WTC11 (cell line): ENCODE measurements around the gene FGF12. TPM values are rescaled to one million over a fixed set of nuclear protein-coding genes. Genes with fewer than 3 reads are reported as not detected.

Source experiments
- ATAC-seq: fragments of 200-7000 bp; cut with Tn5 transposase; 2 replicates; pipeline ENCODE4 v1.10.0; 2021; ENCODE audit warnings: mild to moderate bottlenecking, moderate library complexity
- CTCF ChIA-PET: fragments of 300-600 bp; sonication (Branson Sonifier 250); formaldehyde crosslinking; loops from one replicate; lab custom pipeline; 2021; ENCODE audit warnings: antibody characterized with exemption; lab: Charles Lee
- POLR2A ChIA-PET: fragments of 350-600 bp; sonication (Branson Sonifier 250); formaldehyde crosslinking; loops from one replicate; lab custom pipeline; 2021; ENCODE audit warnings: antibody characterized with exemption; lab: Charles Lee
- DNase-seq: peaks from one replicate; pipeline ENCODE4 v3.0.0; 2021; ENCODE audit warnings: low spot score
- H3K27ac Mint-ChIP-seq: 2 replicates; pipeline ENCODE4 v1.8.0; 2021; ENCODE audit warnings: mixed read lengths
- H3K27me3 Mint-ChIP-seq: 2 replicates; pipeline ENCODE4 v1.8.0; 2021; ENCODE audit warnings: low read depth, mild to moderate bottlenecking, moderate library complexity, mixed read lengths
- H3K36me3 Mint-ChIP-seq: 2 replicates; pipeline ENCODE4 v1.8.0; 2021; ENCODE audit warnings: mixed read lengths
- H3K4me1 Mint-ChIP-seq: 2 replicates; pipeline ENCODE4 v1.8.0; 2022; ENCODE audit warnings: mixed read lengths
- H3K4me3 Mint-ChIP-seq: 2 replicates; pipeline ENCODE4 v1.8.0; 2021; ENCODE audit warnings: mild to moderate bottlenecking, moderate library complexity, mixed read lengths
- H3K9me3 Mint-ChIP-seq: 2 replicates; pipeline ENCODE4 v1.8.0; 2021; ENCODE audit warnings: mixed read lengths
- ATF1 ChIP-seq: sonication (generic); formaldehyde crosslinking; IDR thresholded peaks from 2 replicates; pipeline ENCODE4 v1.8.1; 2023; ENCODE audit warnings: mild to moderate bottlenecking, moderate library complexity, missing genetic modification reagents
- EMX1 ChIP-seq: fragments of 250-450 bp; sonication (Bioruptor Pico); IDR thresholded peaks from 2 replicates; pipeline ENCODE4 v1.8.0; 2021; ENCODE audit warnings: mild to moderate bottlenecking
- ESRRA ChIP-seq: sonication (generic); formaldehyde crosslinking; IDR thresholded peaks from 2 replicates; pipeline ENCODE4 v1.8.1; 2022; ENCODE audit warnings: mild to moderate bottlenecking, missing genetic modification reagents, borderline replicate concordance
- FOXP4 ChIP-seq: sonication (generic); formaldehyde crosslinking; IDR thresholded peaks from 2 replicates; pipeline ENCODE4 v1.8.0; 2022; ENCODE audit warnings: mild to moderate bottlenecking, missing genetic modification reagents
- GABPB1 ChIP-seq: sonication (generic); formaldehyde crosslinking; IDR thresholded peaks from 2 replicates; pipeline ENCODE4 v1.8.1; 2023; ENCODE audit warnings: mild to moderate bottlenecking, missing genetic modification reagents
- GTF2I ChIP-seq: fragments of 250-450 bp; sonication (Bioruptor Pico); conservative IDR thresholded peaks from 2 replicates; pipeline ENCODE4 v1.4.0; 2021; ENCODE audit warnings: mild to moderate bottlenecking
- IRF1 ChIP-seq: sonication (generic); formaldehyde crosslinking; IDR thresholded peaks from 2 replicates; pipeline ENCODE4 v1.8.0; 2023; ENCODE audit warnings: missing genetic modification reagents
- NFYB ChIP-seq: sonication (generic); formaldehyde crosslinking; conservative IDR thresholded peaks from 2 replicates; pipeline ENCODE4 v1.8.0; 2022; ENCODE audit warnings: low read depth, missing genetic modification reagents
- PRRX2 ChIP-seq: fragments of 250-450 bp; sonication (Bioruptor Pico); IDR thresholded peaks from 2 replicates; pipeline ENCODE4 v1.8.0; 2021; ENCODE audit warnings: mild to moderate bottlenecking
- TEAD4 ChIP-seq: sonication (generic); formaldehyde crosslinking; IDR thresholded peaks from 2 replicates; pipeline ENCODE4 v1.8.0; 2022; ENCODE audit warnings: mild to moderate bottlenecking, missing genetic modification reagents
- ZBTB21 ChIP-seq: sonication (generic); formaldehyde crosslinking; IDR thresholded peaks from 2 replicates; pipeline ENCODE4 v1.8.1; 2023; ENCODE audit warnings: mild to moderate bottlenecking, missing genetic modification reagents, borderline replicate concordance
- ZNF121 ChIP-seq: sonication (generic); formaldehyde crosslinking; IDR thresholded peaks from 2 replicates; pipeline ENCODE4 v1.8.0; 2023; ENCODE audit warnings: missing genetic modification reagents
- ZNF138 ChIP-seq: sonication (generic); formaldehyde crosslinking; conservative IDR thresholded peaks from 2 replicates; pipeline ENCODE4 v1.8.1; 2022; ENCODE audit warnings: mild to moderate bottlenecking, moderate library complexity, missing genetic modification reagents
- total RNA-seq: library from RNA; stranded (reverse); gene quantifications from 3 replicates; pipeline ENCODE4 v1.2.3, GENCODE V29; 2021
- TF ChIP-seq, protein P1 (sequence below): sonication (generic); formaldehyde crosslinking; IDR thresholded peaks from 2 replicates; pipeline ENCODE4 v1.8.1; 2022; ENCODE audit warnings: mild to moderate bottlenecking, moderate library complexity, missing genetic modification reagents
- TF ChIP-seq, protein P2 (sequence below): fragments of 250-450 bp; sonication (Bioruptor Pico); IDR thresholded peaks from 2 replicates; pipeline ENCODE4 v1.9.0; 2021; ENCODE audit warnings: mild to moderate bottlenecking
- TF ChIP-seq, protein P3 (sequence below): sonication (generic); formaldehyde crosslinking; IDR thresholded peaks from 2 replicates; pipeline ENCODE4 v1.8.0; 2023; ENCODE audit warnings: missing genetic modification reagents, mild to moderate bottlenecking, borderline replicate concordance
- TF ChIP-seq, protein P4 (sequence below): sonication (generic); formaldehyde crosslinking; IDR thresholded peaks from 2 replicates; pipeline ENCODE4 v1.8.0; 2022; ENCODE audit warnings: mild to moderate bottlenecking, missing genetic modification reagents

FGF12 gene
- total RNA-seq, 1 experiment from 2014 or later = 13.5 TPM

- Mint-ChIP-seq H3K36me3 (no peaks in the 10 kb centered on the region), H3K27me3 (no peaks in the 10 kb centered on the region), H3K4me1 (peaks cover 18% of the 10 kb centered on the region), H3K4me3 (no peak overlapping the region), H3K27ac (no peak overlapping the region), H3K9me3 (no peaks in the 10 kb centered on the region)
- DNase-seq (no peak), ATAC-seq (no peak)
- ChIA-PET CTCF (no interaction called here), POLR2A (interaction anchor here (0.5 kb wide), 1 partner anchor 216 kb away, joined by 4 read pairs; no protein-coding TSS in a partner anchor)
- TF ChIP-seq TEAD4 (CRISPR knock-in tag) = no peak
- no peak for TF ChIP-seq GABPB1
- TF ChIP-seq, protein P1, sequence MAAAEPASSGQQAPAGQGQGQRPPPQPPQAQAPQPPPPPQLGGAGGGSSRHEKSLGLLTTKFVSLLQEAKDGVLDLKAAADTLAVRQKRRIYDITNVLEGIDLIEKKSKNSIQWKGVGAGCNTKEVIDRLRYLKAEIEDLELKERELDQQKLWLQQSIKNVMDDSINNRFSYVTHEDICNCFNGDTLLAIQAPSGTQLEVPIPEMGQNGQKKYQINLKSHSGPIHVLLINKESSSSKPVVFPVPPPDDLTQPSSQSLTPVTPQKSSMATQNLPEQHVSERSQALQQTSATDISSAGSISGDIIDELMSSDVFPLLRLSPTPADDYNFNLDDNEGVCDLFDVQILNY (CRISPR knock-in tag) = no peak
- no peak for TF ChIP-seq ZNF138 (CRISPR knock-in tag)
Observed at GRCh38 chr3:192731233-192731632, 3.9 kb upstream of the FGF12 start.

GRCh38 chr3:192726385-192726784 lies 956 bp downstream of the FGF12 start:
- ChIA-PET CTCF (no interaction called here), POLR2A (no interaction called here)
- Mint-ChIP-seq H3K27me3 (no peaks in the 10 kb centered on the region), H3K4me3 (peak overlapping the region; percentile 79), H3K9me3 (no peaks in the 10 kb centered on the region), H3K27ac (no peak overlapping the region), H3K4me1 (peaks cover 34% of the 10 kb centered on the region)
- DNase-seq = no peak
- TF ChIP-seq FOXP4 (CRISPR knock-in tag) (no peak), GTF2I (no peak), ATF1 (no peak), GABPB1 (no peak), ZNF121 (CRISPR knock-in tag) (no peak), ZBTB21 (CRISPR knock-in tag) (no peak), EMX1 (CRISPR knock-in tag) (no peak), IRF1 (CRISPR knock-in tag) (no peak), NFYB (CRISPR knock-in tag) (no peak), PRRX2 (CRISPR knock-in tag) (no peak), ESRRA (no peak)
- TF ChIP-seq, protein P2, sequence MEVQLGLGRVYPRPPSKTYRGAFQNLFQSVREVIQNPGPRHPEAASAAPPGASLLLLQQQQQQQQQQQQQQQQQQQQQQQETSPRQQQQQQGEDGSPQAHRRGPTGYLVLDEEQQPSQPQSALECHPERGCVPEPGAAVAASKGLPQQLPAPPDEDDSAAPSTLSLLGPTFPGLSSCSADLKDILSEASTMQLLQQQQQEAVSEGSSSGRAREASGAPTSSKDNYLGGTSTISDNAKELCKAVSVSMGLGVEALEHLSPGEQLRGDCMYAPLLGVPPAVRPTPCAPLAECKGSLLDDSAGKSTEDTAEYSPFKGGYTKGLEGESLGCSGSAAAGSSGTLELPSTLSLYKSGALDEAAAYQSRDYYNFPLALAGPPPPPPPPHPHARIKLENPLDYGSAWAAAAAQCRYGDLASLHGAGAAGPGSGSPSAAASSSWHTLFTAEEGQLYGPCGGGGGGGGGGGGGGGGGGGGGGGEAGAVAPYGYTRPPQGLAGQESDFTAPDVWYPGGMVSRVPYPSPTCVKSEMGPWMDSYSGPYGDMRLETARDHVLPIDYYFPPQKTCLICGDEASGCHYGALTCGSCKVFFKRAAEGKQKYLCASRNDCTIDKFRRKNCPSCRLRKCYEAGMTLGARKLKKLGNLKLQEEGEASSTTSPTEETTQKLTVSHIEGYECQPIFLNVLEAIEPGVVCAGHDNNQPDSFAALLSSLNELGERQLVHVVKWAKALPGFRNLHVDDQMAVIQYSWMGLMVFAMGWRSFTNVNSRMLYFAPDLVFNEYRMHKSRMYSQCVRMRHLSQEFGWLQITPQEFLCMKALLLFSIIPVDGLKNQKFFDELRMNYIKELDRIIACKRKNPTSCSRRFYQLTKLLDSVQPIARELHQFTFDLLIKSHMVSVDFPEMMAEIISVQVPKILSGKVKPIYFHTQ (CRISPR knock-in tag) = no peak
- TF ChIP-seq, protein P3, sequence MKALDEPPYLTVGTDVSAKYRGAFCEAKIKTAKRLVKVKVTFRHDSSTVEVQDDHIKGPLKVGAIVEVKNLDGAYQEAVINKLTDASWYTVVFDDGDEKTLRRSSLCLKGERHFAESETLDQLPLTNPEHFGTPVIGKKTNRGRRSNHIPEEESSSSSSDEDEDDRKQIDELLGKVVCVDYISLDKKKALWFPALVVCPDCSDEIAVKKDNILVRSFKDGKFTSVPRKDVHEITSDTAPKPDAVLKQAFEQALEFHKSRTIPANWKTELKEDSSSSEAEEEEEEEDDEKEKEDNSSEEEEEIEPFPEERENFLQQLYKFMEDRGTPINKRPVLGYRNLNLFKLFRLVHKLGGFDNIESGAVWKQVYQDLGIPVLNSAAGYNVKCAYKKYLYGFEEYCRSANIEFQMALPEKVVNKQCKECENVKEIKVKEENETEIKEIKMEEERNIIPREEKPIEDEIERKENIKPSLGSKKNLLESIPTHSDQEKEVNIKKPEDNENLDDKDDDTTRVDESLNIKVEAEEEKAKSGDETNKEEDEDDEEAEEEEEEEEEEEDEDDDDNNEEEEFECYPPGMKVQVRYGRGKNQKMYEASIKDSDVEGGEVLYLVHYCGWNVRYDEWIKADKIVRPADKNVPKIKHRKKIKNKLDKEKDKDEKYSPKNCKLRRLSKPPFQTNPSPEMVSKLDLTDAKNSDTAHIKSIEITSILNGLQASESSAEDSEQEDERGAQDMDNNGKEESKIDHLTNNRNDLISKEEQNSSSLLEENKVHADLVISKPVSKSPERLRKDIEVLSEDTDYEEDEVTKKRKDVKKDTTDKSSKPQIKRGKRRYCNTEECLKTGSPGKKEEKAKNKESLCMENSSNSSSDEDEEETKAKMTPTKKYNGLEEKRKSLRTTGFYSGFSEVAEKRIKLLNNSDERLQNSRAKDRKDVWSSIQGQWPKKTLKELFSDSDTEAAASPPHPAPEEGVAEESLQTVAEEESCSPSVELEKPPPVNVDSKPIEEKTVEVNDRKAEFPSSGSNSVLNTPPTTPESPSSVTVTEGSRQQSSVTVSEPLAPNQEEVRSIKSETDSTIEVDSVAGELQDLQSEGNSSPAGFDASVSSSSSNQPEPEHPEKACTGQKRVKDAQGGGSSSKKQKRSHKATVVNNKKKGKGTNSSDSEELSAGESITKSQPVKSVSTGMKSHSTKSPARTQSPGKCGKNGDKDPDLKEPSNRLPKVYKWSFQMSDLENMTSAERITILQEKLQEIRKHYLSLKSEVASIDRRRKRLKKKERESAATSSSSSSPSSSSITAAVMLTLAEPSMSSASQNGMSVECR = no peak
- TF ChIP-seq, protein P4, sequence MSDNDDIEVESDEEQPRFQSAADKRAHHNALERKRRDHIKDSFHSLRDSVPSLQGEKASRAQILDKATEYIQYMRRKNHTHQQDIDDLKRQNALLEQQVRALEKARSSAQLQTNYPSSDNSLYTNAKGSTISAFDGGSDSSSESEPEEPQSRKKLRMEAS (CRISPR knock-in tag) = no peak
- TF ChIP-seq, all 79 proteins: peak for 0
- ATAC-seq = no peak
- no peaks in the 10 kb centered on the region for H3K36me3 Mint-ChIP-seq
